ENCODE data around the gene CDC42BPA. TPM values are rescaled to one million over a fixed set of nuclear protein-coding genes. Genes with fewer than 3 reads are reported as not detected.
A peak's percentile ranks its signal among the peaks of the same experiment; 100 is the strongest.
"Not testable (repeated sequence)": the region's sequence is repeated elsewhere in the genome, so short reads cannot be mapped to it uniquely, and the experiment has no call there.

Gene CDC42BPA, protein sequence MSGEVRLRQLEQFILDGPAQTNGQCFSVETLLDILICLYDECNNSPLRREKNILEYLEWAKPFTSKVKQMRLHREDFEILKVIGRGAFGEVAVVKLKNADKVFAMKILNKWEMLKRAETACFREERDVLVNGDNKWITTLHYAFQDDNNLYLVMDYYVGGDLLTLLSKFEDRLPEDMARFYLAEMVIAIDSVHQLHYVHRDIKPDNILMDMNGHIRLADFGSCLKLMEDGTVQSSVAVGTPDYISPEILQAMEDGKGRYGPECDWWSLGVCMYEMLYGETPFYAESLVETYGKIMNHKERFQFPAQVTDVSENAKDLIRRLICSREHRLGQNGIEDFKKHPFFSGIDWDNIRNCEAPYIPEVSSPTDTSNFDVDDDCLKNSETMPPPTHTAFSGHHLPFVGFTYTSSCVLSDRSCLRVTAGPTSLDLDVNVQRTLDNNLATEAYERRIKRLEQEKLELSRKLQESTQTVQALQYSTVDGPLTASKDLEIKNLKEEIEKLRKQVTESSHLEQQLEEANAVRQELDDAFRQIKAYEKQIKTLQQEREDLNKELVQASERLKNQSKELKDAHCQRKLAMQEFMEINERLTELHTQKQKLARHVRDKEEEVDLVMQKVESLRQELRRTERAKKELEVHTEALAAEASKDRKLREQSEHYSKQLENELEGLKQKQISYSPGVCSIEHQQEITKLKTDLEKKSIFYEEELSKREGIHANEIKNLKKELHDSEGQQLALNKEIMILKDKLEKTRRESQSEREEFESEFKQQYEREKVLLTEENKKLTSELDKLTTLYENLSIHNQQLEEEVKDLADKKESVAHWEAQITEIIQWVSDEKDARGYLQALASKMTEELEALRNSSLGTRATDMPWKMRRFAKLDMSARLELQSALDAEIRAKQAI (N-terminal part only)
- 21.1 and 22.1 TPM in 2 replicates for total RNA-seq (2014; rRNA removed; shearing (Covaris generic))
- 14.1 and 18.5 TPM in 2 replicates for polyA plus RNA-seq (2015; cell fraction: cytosol; rRNA removed)
- polyA plus RNA-seq (2015; cell fraction: nucleus; rRNA removed) = 13.2 and 14.3 TPM in 2 replicates

- in situ Hi-C loops (cut with HindIII; ENCODE audit: low pct_unique_long_range_greater_than_20kb, low sequenced_read_pairs) = no loop called here
- peak; percentile 88 for DNase-seq (ENCODE audit: low read depth, low spot score)
These were observed at the start of gene CDC42BPA for GRCh38 chr1:227318016-227318852. CDC42BPA (minus strand) TSS chr1:227318492; CDS start chr1:227317182, 1,310 bp downstream.

DNA sequence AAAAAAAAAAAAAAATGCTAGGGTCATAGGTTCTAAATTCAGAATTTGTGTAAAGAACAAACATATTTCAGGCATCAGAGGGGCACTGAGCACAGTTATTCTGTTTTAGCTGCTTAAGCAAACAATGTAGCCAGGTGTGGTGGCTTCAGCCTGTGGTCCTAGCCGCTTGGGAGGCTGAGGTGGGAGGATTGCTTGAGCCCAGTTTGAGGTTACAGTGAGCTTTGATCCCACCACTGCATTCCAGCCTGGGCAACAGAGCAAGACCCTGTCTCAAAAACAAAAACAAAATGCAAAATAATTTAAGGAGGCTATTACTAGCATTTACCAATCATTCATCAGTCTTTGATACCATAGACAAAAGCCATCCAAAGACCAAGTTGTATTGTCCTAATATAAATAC is 49.7 kb upstream of the CDC42BPA start:
- DNase-seq (ENCODE audit: low read depth, low spot score) = no peak
- in situ Hi-C loops (cut with HindIII; ENCODE audit: low pct_unique_long_range_greater_than_20kb, low sequenced_read_pairs) = no loop called here

GRCh38 chr1:227365473-227366431 is 47.5 kb upstream of the CDC42BPA start:
- in situ Hi-C loops (cut with HindIII; ENCODE audit: low pct_unique_long_range_greater_than_20kb, low sequenced_read_pairs) = no loop called here
- no peak for DNase-seq (ENCODE audit: low read depth, low spot score)

DNA sequence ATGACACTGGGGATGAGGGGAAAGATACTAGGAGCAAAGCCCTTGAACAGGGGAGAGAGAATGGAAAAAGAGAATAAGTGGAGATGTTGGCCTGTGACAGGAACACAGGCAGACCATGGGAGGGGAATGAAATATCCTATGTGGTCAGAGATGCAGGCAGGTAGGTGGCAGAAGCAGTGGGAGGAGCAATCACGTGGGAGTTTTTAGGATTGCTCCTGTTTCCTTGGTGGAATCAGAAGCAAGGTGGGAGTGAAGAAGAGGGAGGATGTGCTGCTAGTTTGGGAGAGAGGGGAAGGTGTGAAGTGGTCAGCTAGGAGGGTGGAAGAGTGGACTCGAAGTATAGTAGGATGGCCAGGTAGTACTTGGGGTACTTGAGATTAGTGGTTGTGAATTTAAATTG is 46.4 kb upstream of the CDC42BPA start:
- in situ Hi-C loops (cut with HindIII; ENCODE audit: low pct_unique_long_range_greater_than_20kb, low sequenced_read_pairs) = no loop called here
- no peak for DNase-seq (ENCODE audit: low read depth, low spot score)

- DNase-seq (ENCODE audit: low read depth, low spot score) = no peak
- in situ Hi-C loops (cut with HindIII; ENCODE audit: low pct_unique_long_range_greater_than_20kb, low sequenced_read_pairs) = no loop called here
These were observed 45.5 kb upstream of the CDC42BPA start for GRCh38 chr1:227363825-227364224.

GRCh38 chr1:227362039-227362438 is 43.7 kb upstream of the CDC42BPA start:
- in situ Hi-C loops (cut with HindIII; ENCODE audit: low pct_unique_long_range_greater_than_20kb, low sequenced_read_pairs) = no loop called here
- no peak for DNase-seq (ENCODE audit: low read depth, low spot score)

- in situ Hi-C loops (cut with HindIII; ENCODE audit: low pct_unique_long_range_greater_than_20kb, low sequenced_read_pairs) = no loop called here
- no peak for DNase-seq (ENCODE audit: low read depth, low spot score)
These were observed 39.6 kb upstream of the CDC42BPA start for GRCh38 chr1:227357927-227358302.

DNA sequence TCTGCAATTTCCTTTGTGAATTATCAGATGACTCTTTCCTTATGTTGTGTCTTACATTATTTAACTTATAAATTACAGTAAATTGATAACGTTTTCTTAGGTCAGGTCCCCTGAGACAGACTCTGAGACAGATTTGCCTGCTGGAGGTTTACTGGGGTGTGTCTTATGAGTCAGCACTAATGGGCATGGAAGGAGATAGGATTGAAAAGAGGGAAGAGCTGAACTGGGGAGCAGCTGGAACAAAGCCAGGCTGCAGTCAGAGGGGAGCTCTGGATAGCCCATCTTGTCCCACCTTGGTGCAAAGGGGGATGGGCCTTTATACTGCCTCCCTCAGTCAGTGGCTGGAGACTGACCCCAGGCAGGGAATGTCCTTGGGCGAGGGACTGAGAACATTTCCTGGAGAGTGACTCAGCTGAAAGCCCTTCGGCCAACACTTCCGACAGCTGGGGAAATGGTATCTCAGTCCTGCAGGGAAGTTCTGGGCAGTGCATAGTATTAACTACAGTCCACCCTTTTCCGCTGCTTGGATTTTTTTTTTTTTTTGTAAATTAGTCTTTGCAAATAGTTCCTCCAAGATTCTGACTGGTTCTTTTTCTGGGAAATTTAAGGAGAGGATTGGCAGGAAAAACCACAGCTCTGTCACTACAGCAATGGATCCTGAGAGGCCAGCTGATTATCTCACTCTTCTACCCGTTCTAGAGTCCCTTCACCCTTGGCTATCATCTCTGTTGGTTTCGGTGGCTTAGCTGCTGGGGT is 39.1 kb upstream of the CDC42BPA start:
- DNase-seq (ENCODE audit: low read depth, low spot score) = peak; percentile 17
- in situ Hi-C loops (cut with HindIII; ENCODE audit: low pct_unique_long_range_greater_than_20kb, low sequenced_read_pairs) = no loop called here

- DNase-seq (ENCODE audit: low read depth, low spot score) = no peak
- in situ Hi-C loops (cut with HindIII; ENCODE audit: low pct_unique_long_range_greater_than_20kb, low sequenced_read_pairs) = no loop called here
These were observed 38.4 kb upstream of the CDC42BPA start for GRCh38 chr1:227356620-227357146.

DNA sequence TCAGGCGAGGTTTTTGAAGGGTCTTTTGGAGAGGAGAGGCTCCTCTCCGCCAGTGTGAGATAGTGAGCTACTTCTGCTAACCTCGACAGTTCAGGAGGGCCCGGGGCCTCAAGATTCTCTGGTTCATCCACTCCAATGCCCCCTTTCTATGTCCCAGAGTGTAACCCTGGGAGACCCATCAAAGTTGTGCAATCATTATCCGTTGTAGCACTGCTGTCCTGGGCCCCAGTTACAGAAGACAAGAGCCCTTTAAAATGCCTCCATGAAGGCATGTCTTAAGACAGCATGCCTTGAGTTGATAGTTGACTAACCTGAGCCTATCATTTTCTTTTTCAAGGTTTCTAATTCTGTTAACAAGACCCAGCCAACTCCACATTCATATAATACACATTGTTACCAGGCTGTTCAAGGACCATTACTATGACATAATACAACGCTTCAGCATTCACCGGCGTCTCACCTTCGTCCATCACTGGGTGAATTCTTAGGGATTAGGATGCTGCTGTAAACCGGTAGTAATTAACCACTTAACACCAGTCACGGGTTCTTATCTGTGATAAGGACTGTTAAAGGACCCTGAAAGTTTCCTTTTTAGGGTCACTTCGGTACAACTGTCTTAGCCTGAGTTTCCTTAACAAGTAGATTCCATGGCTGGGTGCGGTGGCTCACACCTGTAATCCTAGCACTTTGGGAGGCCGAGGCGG is 37.4 kb upstream of the CDC42BPA start:
- in situ Hi-C loops (cut with HindIII; ENCODE audit: low pct_unique_long_range_greater_than_20kb, low sequenced_read_pairs) = no loop called here
- DNase-seq (ENCODE audit: low read depth, low spot score) = no peak

GRCh38 chr1:227353186-227353585 is 34.9 kb upstream of the CDC42BPA start:
- in situ Hi-C loops (cut with HindIII; ENCODE audit: low pct_unique_long_range_greater_than_20kb, low sequenced_read_pairs) = no loop called here
- DNase-seq (ENCODE audit: low read depth, low spot score) = no peak

DNA sequence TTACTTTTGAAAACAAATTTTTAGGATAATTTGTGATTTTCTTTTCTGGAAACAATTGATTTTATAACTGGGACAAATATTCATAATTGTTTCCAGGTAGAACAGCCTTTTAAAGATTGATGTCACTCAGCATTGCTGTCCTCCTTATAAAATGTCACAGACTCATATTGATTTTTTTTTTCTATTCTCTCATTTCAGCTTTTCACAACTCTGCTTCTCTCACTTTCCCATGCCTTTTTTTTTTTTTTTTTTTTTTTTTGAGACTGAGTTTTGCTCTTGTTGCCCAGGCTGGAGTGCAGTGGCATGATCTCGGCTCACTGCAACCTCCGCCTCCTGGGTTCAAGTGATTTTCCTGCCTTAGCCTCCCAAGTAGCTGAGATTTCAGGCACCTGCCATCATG is 33.9 kb upstream of the CDC42BPA start:
- DNase-seq (ENCODE audit: low read depth, low spot score); in situ Hi-C loops (cut with HindIII; ENCODE audit: low pct_unique_long_range_greater_than_20kb, low sequenced_read_pairs): not testable (repeated sequence)

DNA sequence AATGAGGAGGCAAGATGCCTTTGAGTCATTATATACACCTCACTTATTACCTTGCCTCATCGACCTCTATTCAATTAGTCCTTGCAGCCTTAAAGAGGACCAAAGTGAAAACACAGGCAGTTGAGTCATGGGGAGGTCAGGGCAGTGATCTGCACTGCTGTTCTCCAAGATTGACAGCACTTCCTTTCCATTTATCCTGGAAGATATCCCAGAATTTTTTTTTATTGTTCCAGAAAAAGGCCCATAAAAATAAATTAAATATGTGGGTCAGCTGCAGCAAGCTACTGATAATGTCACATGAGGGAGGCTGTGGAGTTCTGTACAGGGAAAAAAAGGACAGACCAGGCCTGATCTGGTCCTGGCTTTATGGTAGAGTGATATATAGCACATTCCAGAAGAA is 33.2 kb upstream of the CDC42BPA start:
- DNase-seq (ENCODE audit: low read depth, low spot score) = no peak
- in situ Hi-C loops (cut with HindIII; ENCODE audit: low pct_unique_long_range_greater_than_20kb, low sequenced_read_pairs) = no loop called here

DNA sequence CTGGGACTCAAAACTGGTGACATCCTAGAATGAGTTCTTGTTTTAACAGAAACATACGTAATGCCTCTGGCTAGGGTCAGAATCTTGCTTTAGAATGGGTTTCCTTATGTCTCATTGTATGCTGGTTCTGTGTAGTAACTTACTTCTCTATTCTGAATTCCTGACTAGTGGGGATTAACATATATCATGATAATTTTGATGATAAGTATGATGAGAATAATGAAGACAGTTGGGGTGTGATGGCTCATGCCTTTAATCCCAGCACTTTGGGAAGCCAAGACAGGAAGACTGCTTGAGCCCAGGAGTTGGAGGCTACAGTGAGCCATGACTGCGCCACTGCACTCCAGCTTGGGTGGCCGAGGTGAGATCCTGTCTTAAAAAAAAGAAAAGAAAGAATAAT is 31.7 kb upstream of the CDC42BPA start:
- DNase-seq (ENCODE audit: low read depth, low spot score) = no peak
- in situ Hi-C loops (cut with HindIII; ENCODE audit: low pct_unique_long_range_greater_than_20kb, low sequenced_read_pairs) = no loop called here

All from SK-MEL-5 (cell line).